Fibroblast of skin of scalp (primary cell): ENCODE data around the gene NXPH1.

ENCODE experiments used
- DNase-seq: peaks from one replicate; pipeline ENCODE4 v3.0.0-alpha.2; 2013

Gene NXPH1

DNA sequence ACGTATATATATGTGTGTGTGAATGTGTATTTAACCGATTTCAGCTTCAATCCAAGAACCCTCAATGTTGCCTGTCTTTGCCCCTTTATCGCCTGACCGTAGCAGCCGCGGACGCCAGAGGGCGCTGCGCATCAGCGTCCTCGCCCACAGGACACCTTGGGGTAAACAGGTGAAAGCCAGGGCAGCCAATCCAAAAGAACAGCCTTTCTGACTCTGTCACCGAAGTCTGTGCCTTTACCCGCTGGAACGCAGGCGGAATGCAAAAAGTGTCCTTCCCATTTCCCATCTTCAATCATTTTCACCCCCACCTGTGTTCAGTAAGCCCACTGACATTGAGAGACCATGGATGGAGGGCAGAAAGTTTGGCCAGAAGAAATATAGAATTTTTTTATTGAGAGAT is 3.6 kb downstream of the NXPH1 start:
- no peak for DNase-seq

GRCh38 chr7:8437606-8438005 is 4.2 kb downstream of the NXPH1 start:
- DNase-seq = no peak

GRCh38 chr7:8440670-8441069 is 7.3 kb downstream of the NXPH1 start:
- no peak for DNase-seq

DNA sequence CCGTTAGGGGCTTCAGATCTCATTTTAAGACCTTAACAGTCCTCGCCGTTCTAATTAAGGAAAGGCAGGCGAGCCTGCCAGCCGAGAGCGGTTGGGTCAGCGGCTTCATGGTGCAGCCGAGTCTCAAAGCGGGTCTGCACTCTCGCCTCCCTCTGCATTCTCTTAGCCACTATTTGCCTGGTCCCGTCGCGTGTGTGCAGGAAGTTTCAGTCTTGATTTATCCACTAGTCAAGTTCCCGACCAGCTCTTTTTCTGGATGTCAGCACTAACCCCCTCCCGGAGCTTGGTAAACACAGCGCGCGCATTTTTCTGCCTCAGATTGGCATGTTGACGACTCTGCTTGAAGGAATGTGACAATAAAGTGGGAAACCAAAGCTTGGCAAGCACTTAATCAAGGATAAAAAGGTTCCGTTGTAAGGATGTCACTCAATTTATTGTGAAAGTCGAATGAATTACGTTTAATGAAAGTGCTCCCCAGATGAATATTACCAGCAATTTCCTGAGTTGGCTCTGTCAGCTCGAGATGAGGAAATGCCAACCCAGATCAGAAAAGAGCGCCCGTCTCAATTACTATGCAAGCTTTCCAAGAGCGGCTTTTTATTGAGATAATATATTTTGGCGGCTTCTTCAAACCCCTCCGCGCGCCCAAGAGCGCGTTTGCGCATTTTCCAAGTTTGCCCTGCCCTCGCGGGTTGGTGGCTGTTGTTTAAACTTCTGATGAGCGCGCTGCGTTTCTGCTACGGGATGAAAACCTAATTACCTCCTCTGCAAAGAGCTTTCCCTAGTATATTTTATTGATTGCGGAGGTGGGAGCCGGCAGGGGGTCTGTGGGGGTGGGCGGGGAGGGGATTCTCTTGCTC is 7.9 kb downstream of the NXPH1 start:
- DNase-seq = no peak

- no peak for DNase-seq
These were observed 8.8 kb downstream of the NXPH1 start for GRCh38 chr7:8442051-8442813.

DNA sequence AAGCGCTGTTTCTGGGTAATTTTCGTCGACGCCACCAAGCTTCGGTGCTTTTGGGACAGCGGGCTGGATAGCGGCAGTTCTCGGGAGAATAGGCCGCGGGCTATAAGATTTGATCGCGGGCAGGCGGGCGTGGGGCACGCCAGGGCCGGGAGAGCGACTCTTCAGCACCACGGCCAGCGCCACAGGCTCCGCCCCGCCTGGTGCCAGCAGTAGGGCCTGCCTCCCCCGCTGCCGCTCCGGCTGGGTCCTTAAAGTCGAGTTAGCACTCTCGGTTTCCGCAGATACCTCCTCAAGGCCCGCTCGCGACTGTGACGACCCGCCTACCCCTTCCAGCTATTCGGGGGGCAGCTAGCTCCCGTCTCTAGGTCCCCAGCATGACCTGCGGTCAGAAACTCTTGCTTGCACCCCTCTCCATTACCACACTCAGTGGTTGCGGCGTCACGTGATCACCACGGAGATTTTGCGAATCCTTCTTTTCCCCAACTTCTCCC is 9.4 kb downstream of the NXPH1 start:
- DNase-seq = peak; percentile 49

DNA sequence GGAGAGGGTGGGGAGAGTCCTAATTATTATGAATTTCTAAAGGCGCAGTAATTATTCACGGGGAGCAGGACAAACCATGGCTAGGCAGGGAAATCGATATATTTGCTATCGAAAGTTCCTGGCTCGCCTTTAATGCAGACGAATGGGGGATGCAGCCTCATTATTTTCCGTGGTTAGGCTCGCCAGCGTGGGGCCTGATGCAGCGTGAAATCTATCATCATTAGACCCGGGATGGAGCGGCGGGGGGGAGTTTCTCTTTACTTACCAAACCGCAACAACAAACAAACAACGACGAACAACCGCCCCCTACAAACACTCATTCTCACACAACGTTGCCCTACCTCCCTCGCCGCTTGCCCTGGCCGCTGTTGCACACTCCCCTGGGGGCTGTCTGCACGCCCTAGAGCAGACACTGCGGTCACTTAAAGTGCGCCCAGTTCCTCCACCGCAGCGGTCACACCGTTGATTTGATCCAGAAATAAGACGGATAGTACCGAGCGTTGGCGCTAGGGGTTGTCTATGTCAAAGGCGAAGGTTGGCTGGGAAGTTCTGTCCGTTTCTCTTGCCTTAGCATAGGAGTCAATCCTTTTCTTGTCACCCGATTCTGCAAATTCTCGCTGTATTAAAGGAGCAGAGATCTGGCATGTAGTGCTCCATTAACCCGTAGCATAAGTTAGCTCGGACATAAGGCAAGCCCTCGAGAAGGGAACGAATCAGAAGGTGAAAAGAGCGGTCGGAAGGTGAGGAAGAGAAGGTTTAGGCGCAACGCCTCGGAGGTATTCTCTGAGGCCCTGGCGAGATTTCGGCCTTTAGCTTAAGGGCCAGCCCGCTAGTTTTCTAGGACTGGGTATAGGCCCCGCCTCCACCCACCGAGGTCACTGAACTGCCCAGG is 10.4 kb downstream of the NXPH1 start:
- DNase-seq = no peak

- no peak for DNase-seq
These were observed 11.0 kb downstream of the NXPH1 start for GRCh38 chr7:8444468-8444769.

DNA sequence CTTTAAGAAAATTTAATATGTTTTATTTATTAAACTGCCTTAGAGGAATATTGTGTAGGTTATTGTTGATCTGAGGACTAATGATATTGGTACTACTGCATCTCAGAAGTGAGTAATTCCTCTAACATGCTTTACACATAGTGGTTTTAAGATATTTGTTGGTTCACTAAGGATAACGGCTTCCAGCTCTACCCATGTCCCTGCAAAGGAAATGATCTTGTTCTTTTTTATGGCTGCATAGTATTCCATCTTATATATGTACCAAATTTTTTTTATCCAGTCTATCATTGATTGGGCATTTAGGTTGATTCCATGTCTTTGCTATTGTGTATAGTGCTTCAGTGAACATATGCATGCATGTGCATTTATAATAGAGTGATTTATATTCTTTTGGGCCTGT is 20.1 kb downstream of the NXPH1 start:
- no peak for DNase-seq

- DNase-seq = no peak
These were observed 22.0 kb downstream of the NXPH1 start for GRCh38 chr7:8455426-8455825.

DNA sequence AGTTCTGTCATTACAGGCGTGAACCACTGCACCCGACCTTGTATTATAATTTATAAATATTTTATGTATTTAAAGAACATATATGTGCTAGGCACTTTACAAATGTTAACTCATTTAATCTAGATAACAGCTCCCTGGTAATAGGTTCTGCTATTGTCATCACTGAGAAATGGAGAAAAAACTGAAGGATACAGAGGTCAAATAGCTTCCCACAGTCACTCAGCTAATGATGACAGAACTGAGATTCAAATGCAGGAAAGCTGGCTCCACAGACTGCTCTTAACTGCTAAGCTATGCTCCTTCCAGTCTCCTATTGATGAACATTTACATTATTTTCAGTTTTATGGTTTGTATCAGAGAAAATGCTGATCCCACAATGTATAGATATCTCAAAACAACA is 28.9 kb downstream of the NXPH1 start:
- no peak for DNase-seq

DNA sequence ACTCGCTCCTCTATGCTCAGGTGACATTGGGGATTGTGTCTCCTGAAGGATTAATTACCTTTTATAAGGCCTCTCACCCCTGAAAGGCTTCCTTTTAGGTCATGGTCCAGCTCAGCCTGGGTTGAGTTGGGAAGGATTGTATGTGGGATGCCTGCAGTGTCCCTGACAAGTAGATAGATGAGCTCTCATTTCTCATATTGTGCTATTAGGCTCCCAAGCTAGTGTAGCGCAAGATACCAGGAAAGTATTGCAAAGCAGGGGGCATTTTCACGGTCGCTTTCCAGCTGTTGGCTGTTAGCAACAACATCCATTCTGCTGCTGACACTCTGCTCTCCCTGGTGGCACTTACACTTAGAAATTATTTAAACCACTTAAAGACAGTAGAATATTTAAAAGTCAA is 31.9 kb downstream of the NXPH1 start:
- no peak for DNase-seq

DNA sequence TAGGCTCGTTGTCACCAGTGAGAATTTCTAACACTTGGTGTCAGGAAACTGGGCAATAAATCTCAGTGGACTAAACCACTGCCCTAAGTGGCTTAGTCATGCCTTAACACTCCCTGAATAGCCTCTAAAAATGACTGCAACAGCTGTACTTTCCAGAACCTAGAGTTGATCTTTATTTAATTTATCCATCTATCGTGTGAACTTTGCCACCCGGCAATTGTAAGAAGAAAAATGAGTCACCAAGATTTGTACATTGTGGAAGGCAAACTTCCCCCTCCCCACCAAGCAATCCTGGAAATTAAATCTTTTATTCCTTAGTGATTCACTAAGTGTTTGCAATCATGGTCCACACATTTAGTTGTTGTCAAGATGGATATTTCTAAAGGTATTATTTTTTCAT is 47.1 kb downstream of the NXPH1 start:
- DNase-seq = no peak

GRCh38 chr7:8481096-8481495 is 47.7 kb downstream of the NXPH1 start:
- DNase-seq = no peak

GRCh38 chr7:8481752-8482446 is 48.5 kb downstream of the NXPH1 start:
- DNase-seq = no peak

DNA sequence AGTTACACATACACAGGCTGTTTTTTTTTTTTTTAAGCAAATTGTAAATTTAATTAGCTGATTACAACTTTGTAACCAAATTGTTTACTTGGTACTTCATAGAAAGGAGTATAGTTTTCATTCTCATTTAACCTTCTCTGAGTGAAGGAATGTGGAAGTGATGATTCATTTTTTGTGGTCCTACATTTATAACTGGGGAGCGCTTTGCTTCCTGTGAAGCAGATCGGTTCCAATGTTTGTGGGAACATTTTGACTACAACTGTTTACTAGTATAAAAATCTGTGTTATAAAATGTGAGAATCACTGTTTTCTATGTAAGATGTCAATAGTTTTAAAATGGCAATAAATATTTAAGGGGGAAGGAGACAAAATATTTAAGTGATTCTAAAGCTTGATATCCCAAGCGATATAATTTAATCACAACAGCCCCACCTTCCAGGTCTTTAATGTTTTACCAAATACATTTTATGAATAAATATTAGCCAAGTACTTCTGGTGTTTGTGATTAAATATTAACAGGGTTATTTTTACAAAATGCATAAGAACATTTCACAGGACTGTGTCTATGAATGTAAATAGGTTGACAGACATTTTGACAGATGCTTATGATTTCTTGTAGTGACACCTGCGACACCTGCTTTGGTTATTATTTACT is 57.1 kb downstream of the NXPH1 start:
- no peak for DNase-seq

DNA sequence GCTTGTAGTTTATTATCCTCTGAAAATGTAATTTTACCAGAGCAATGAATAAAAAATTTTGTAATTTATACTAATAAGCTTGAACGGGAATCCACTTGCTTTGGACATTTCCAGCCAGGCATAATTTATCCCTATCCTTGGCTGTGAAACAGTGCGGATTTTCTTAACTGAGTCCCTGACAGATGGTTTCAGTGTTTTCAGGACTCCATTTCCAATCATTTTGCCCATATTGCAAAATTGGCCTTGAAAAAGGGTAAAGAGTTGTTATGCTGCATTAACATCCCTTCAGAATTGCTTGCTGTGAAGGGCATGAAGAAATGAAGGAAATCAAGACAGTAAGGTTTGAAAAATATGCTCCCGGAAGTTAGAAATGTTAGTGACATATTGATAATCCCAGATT is 57.7 kb downstream of the NXPH1 start:
- no peak for DNase-seq

DNA sequence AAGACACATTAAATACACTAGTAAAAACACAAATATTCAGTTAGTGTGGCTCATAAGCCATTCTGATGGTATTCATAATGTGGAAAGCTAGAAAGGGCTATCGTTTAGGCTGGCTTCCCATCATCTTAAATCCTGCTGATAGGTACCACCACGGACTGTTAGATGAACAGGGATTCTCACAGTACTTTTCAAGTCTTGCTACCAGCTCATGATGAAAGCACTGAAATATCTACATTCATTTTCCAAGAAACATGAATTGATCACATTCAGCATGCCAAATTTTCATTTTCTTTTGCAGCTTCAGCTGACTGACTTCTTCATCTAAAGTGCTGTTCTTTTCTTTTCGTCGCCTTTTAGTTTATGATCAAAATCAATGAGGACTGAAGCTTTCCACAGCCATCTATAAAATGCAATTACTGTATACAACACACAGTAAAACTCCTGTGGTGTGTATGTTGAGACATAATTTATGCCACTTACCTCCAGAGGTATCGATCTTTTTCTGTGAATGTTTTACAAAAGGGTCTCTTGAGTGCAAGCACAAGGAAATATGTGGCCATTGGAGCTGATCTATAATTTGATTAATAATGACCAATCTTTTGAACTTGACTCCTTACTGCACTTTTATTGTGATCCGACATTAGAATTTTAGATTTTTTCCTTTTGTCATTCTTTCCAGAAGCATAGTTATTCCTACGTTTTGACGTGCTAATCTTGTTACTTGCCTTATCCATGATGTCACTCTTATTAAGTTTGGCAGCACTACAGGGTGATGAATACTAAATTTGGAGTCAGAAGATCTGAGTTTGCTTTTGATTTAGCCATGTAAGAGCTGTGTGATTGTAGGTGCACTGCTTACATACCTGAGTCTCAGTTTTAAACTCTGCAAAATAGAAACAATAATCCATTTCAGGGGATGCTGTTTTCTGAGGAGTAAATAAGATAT is 58.4 kb downstream of the NXPH1 start:
- no peak for DNase-seq

GRCh38 chr7:8499128-8499527 is 65.7 kb downstream of the NXPH1 start:
- DNase-seq = no peak

DNA sequence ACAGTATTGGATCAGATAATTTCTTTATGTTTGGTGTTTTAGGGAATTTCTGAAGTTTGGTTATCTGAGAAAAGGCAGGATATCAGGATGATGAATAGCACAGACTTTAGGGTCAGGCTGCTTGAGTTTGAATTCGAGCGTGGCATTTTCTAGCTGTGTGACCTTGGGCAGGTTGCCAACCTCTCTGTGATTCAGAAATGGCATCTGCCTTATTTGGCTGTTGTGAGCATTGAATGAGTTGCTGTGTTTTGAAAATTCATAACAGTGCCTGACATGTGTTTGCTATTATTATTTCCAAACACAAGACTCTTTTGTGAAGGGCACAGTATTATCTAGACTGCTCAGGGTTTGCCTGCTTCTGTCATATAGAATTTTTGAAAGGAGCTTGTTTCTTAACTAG is 66.9 kb downstream of the NXPH1 start:
- DNase-seq = no peak

- DNase-seq = no peak
These were observed 74.2 kb downstream of the NXPH1 start for GRCh38 chr7:8507566-8507965.
